ENCODE results near the gene EFNA2. TPM values are rescaled to one million over a fixed set of nuclear protein-coding genes. Genes with fewer than 3 reads are reported as not detected.

EFNA2 gene
- total and polyA plus RNA-seq, 5 donors from 2014 or later = not detected

GRCh38 chr19:1268226-1269064 is 17.2 kb upstream of the EFNA2 start:
- Histone ChIP-seq H3K4me3 (ENCODE audit: low read depth, low read length) (no peak overlapping the region), H3K27me3 (ENCODE audit: control insufficient read depth, insufficient read depth, low read length) (no peaks in the 10 kb centered on the region), H3K9me3 (ENCODE audit: control insufficient read depth in 2 of 2, low read length in 2 of 2) (no peaks in the 10 kb centered on the region), H3K27ac (ENCODE audit: insufficient read depth, low read length, poor library complexity, severe bottlenecking) (peak overlapping the region; percentile 85), H3K36me3 (ENCODE audit: control insufficient read depth, insufficient read depth, low read length) (peaks cover 29% of the 10 kb centered on the region), H3K4me1 (ENCODE audit: control insufficient read depth, insufficient read depth, low read length, poor library complexity, severe bottlenecking) (peaks cover 72% of the 10 kb centered on the region)
- Mint-ChIP-seq H3K4me1 (peaks cover 0 to 68% (median 29%) of the 10 kb centered on the region in 4 donors), H3K36me3 (peaks cover 30% of the 10 kb centered on the region), H3K4me3 (peak overlapping the region; percentile 82 to 92 (median 85)), H3K9me3 (peaks cover 0 to 2% (median 0%) of the 10 kb centered on the region in 7 donors), H3K27ac (peak overlapping the region in 2 of 3 donors; percentile 88 to 90), H3K27me3 (peaks cover 5% of the 10 kb centered on the region)
- no peak for DNase-seq
- ATAC-seq (ENCODE audit: low read depth in 2 of 2) = no peak

GRCh38 chr19:1269065-1269477 is 16.6 kb upstream of the EFNA2 start, which contains the start of gene CIRBP:
CIRBP (plus strand) TSS chr19:1269332; CDS start chr19:1270934, 1,602 bp downstream.
- H3K27ac Mint-ChIP-seq = peak within 1 kb of the TSS; percentile 92 to 96 (median 95)
- peaks cover 36% of the 10 kb centered on the region for H3K36me3 Mint-ChIP-seq

GRCh38 chr19:1269478-1270212 is 16.0 kb upstream of the EFNA2 start:
- ATAC-seq (ENCODE audit: low read depth in 2 of 2) = peak; percentile 36 to 38
- peaks cover 0 to 75% (median 35%) of the 10 kb centered on the region in 4 donors for H3K4me1 Mint-ChIP-seq
- peaks cover 41% of the 10 kb centered on the region for H3K36me3 ChIP-seq (ENCODE audit: control insufficient read depth, insufficient read depth, low read length)
- peak overlapping the region; percentile 89 to 96 (median 92) for H3K4me3 Mint-ChIP-seq
- H3K4me1 ChIP-seq (ENCODE audit: control insufficient read depth, insufficient read depth, low read length, poor library complexity, severe bottlenecking) = peaks cover 84% of the 10 kb centered on the region
- H3K36me3 Mint-ChIP-seq = peaks cover 37% of the 10 kb centered on the region
- peak overlapping the region; percentile 92 to 96 (median 95) for H3K27ac Mint-ChIP-seq
- peak overlapping the region; percentile 85 for H3K27ac ChIP-seq (ENCODE audit: insufficient read depth, low read length, poor library complexity, severe bottlenecking)
- H3K27me3 ChIP-seq (ENCODE audit: control insufficient read depth, insufficient read depth, low read length) = no peaks in the 10 kb centered on the region
- peak overlapping the region; percentile 91 for H3K4me3 ChIP-seq (ENCODE audit: low read depth, low read length)
- H3K27me3 Mint-ChIP-seq = peaks cover 5% of the 10 kb centered on the region
- peak; percentile 82 to 87 (median 84) for DNase-seq
- peaks cover 0 to 2% (median 0%) of the 10 kb centered on the region in 7 donors for H3K9me3 Mint-ChIP-seq
- no peaks in the 10 kb centered on the region for H3K9me3 ChIP-seq (ENCODE audit: control insufficient read depth in 2 of 2, low read length in 2 of 2)

More at GRCh38 chr19:1269065-1269477, 16.6 kb upstream of the EFNA2 start, which contains the start of gene CIRBP:
- H3K27me3 Mint-ChIP-seq = peaks cover 5% of the 10 kb centered on the region
- H3K4me3 Mint-ChIP-seq = peak within 1 kb of the TSS; percentile 89 to 96 (median 92)
- H3K4me3 ChIP-seq (ENCODE audit: low read depth, low read length) = peak within 1 kb of the TSS; percentile 91
- peaks cover 0 to 74% (median 34%) of the 10 kb centered on the region in 4 donors for H3K4me1 Mint-ChIP-seq
- peak within 1 kb of the TSS; percentile 85 for H3K27ac ChIP-seq (ENCODE audit: insufficient read depth, low read length, poor library complexity, severe bottlenecking)
- H3K9me3 Mint-ChIP-seq = peaks cover 0 to 2% (median 0%) of the 10 kb centered on the region in 7 donors
- ATAC-seq (ENCODE audit: low read depth in 2 of 2) = peak; percentile 79 to 81
- H3K4me1 ChIP-seq (ENCODE audit: control insufficient read depth, insufficient read depth, low read length, poor library complexity, severe bottlenecking) = peaks cover 78% of the 10 kb centered on the region
- no peaks in the 10 kb centered on the region for H3K27me3 ChIP-seq (ENCODE audit: control insufficient read depth, insufficient read depth, low read length)
- peak; percentile 99 for DNase-seq
- no peaks in the 10 kb centered on the region for H3K9me3 ChIP-seq (ENCODE audit: control insufficient read depth in 2 of 2, low read length in 2 of 2)
- H3K36me3 ChIP-seq (ENCODE audit: control insufficient read depth, insufficient read depth, low read length) = peaks cover 35% of the 10 kb centered on the region

GRCh38 chr19:1270213-1270853 is 15.3 kb upstream of the EFNA2 start:
- Histone ChIP-seq H3K36me3 (ENCODE audit: control insufficient read depth, insufficient read depth, low read length) (peaks cover 43% of the 10 kb centered on the region), H3K27me3 (ENCODE audit: control insufficient read depth, insufficient read depth, low read length) (no peaks in the 10 kb centered on the region), H3K4me1 (ENCODE audit: control insufficient read depth, insufficient read depth, low read length, poor library complexity, severe bottlenecking) (peaks cover 89% of the 10 kb centered on the region), H3K9me3 (ENCODE audit: control insufficient read depth in 2 of 2, low read length in 2 of 2) (no peaks in the 10 kb centered on the region), H3K27ac (ENCODE audit: insufficient read depth, low read length, poor library complexity, severe bottlenecking) (peak overlapping the region; percentile 85), H3K4me3 (ENCODE audit: low read depth, low read length) (peak overlapping the region; percentile 91)
- Mint-ChIP-seq H3K4me3 (peak overlapping the region; percentile 89 to 96 (median 92)), H3K9me3 (peaks cover 0 to 2% (median 0%) of the 10 kb centered on the region in 7 donors), H3K27me3 (peaks cover 5% of the 10 kb centered on the region), H3K36me3 (peaks cover 37% of the 10 kb centered on the region), H3K4me1 (peaks cover 0 to 68% (median 35%) of the 10 kb centered on the region in 4 donors), H3K27ac (peak overlapping the region; percentile 92 to 96 (median 95))
- ATAC-seq (ENCODE audit: low read depth in 2 of 2) (no peak), DNase-seq (no peak)

GRCh38 chr19:1270854-1271527 is 14.7 kb upstream of the EFNA2 start:
- Mint-ChIP-seq H3K27ac (peak overlapping the region; percentile 92 to 96 (median 95)), H3K27me3 (peaks cover 5% of the 10 kb centered on the region), H3K9me3 (peaks cover 0 to 2% (median 0%) of the 10 kb centered on the region in 7 donors), H3K4me1 (peaks cover 0 to 64% (median 35%) of the 10 kb centered on the region in 4 donors), H3K36me3 (peaks cover 37% of the 10 kb centered on the region), H3K4me3 (peak overlapping the region; percentile 89 to 96 (median 92))
- ATAC-seq (ENCODE audit: low read depth in 2 of 2) (no peak), DNase-seq (no peak)
- peaks cover 86% of the 10 kb centered on the region for H3K4me1 ChIP-seq (ENCODE audit: control insufficient read depth, insufficient read depth, low read length, poor library complexity, severe bottlenecking)
- H3K27me3 ChIP-seq (ENCODE audit: control insufficient read depth, insufficient read depth, low read length) = no peaks in the 10 kb centered on the region
- H3K36me3 ChIP-seq (ENCODE audit: control insufficient read depth, insufficient read depth, low read length) = peaks cover 43% of the 10 kb centered on the region
- no peaks in the 10 kb centered on the region for H3K9me3 ChIP-seq (ENCODE audit: control insufficient read depth in 2 of 2, low read length in 2 of 2)
- H3K4me3 ChIP-seq (ENCODE audit: low read depth, low read length) = peak overlapping the region; percentile 91
- peak overlapping the region; percentile 85 for H3K27ac ChIP-seq (ENCODE audit: insufficient read depth, low read length, poor library complexity, severe bottlenecking)

GRCh38 chr19:1271528-1272422 is 13.9 kb upstream of the EFNA2 start:
- Mint-ChIP-seq H3K9me3 (peaks cover 0 to 2% (median 0%) of the 10 kb centered on the region in 7 donors), H3K27me3 (peaks cover 9% of the 10 kb centered on the region), H3K36me3 (peaks cover 37% of the 10 kb centered on the region), H3K4me1 (peaks cover 0 to 66% (median 37%) of the 10 kb centered on the region in 4 donors), H3K27ac (peak overlapping the region; percentile 32 to 95 (median 82)), H3K4me3 (peak overlapping the region; percentile 89 to 96 (median 92))
- no peak for ATAC-seq (ENCODE audit: low read depth in 2 of 2)
- H3K4me3 ChIP-seq (ENCODE audit: low read depth, low read length) = no peak overlapping the region
- peak overlapping the region; percentile 85 for H3K27ac ChIP-seq (ENCODE audit: insufficient read depth, low read length, poor library complexity, severe bottlenecking)
- peaks cover 86% of the 10 kb centered on the region for H3K4me1 ChIP-seq (ENCODE audit: control insufficient read depth, insufficient read depth, low read length, poor library complexity, severe bottlenecking)
- H3K27me3 ChIP-seq (ENCODE audit: control insufficient read depth, insufficient read depth, low read length) = no peaks in the 10 kb centered on the region
- peaks cover 43% of the 10 kb centered on the region for H3K36me3 ChIP-seq (ENCODE audit: control insufficient read depth, insufficient read depth, low read length)
- no peak for DNase-seq
- H3K9me3 ChIP-seq (ENCODE audit: control insufficient read depth in 2 of 2, low read length in 2 of 2) = no peaks in the 10 kb centered on the region
